ENCODE data around the gene LHPP.

The LHPP gene

GRCh38 chr10:124497196-124497881 lies 35.7 kb downstream of the LHPP start:
- no peak for DNase-seq (ENCODE audit: low spot score)

- no peak for DNase-seq (ENCODE audit: low spot score)
Measured at GRCh38 chr10:124498056-124498455, 36.4 kb downstream of the LHPP start.

GRCh38 chr10:124500757-124501156 lies 39.1 kb downstream of the LHPP start:
- no peak for DNase-seq (ENCODE audit: low spot score)

GRCh38 chr10:124504711-124505110 lies 43.1 kb downstream of the LHPP start:
- no peak for DNase-seq (ENCODE audit: low spot score)

- DNase-seq (ENCODE audit: low spot score): no peak
Measured at GRCh38 chr10:124505279-124505678, 43.7 kb downstream of the LHPP start.

GRCh38 chr10:124508070-124508667 lies 46.5 kb downstream of the LHPP start:
- DNase-seq (ENCODE audit: low spot score): no peak

GRCh38 chr10:124508907-124509454 lies 47.4 kb downstream of the LHPP start:
- DNase-seq (ENCODE audit: low spot score): no peak

GRCh38 chr10:124509880-124510632 lies 48.4 kb downstream of the LHPP start:
- DNase-seq (ENCODE audit: low spot score): no peak

- no peak for DNase-seq (ENCODE audit: low spot score)
Measured at GRCh38 chr10:124510759-124511158, 49.1 kb downstream of the LHPP start.

- DNase-seq (ENCODE audit: low spot score): no peak
Measured at GRCh38 chr10:124511205-124512039, 49.8 kb downstream of the LHPP start.

GRCh38 chr10:124512040-124512428 lies 50.4 kb downstream of the LHPP start:
- DNase-seq (ENCODE audit: low spot score): no peak

- no peak for DNase-seq (ENCODE audit: low spot score)
Measured at GRCh38 chr10:124512600-124512999, 51.0 kb downstream of the LHPP start.

GRCh38 chr10:124515244-124515970 lies 53.8 kb downstream of the LHPP start:
- no peak for DNase-seq (ENCODE audit: low spot score)

- DNase-seq (ENCODE audit: low spot score): no peak
Measured at GRCh38 chr10:124516181-124516580, 54.6 kb downstream of the LHPP start.

GRCh38 chr10:124516746-124517397 lies 55.2 kb downstream of the LHPP start:
- DNase-seq (ENCODE audit: low spot score): no peak

- DNase-seq (ENCODE audit: low spot score): no peak
Measured at GRCh38 chr10:124517461-124517860, 55.8 kb downstream of the LHPP start.

GRCh38 chr10:124517931-124518330 lies 56.3 kb downstream of the LHPP start:
- DNase-seq (ENCODE audit: low spot score): no peak

- DNase-seq (ENCODE audit: low spot score): no peak
Measured at GRCh38 chr10:124518366-124518765, 56.7 kb downstream of the LHPP start.

GRCh38 chr10:124520558-124521428 lies 59.2 kb downstream of the LHPP start:
- DNase-seq (ENCODE audit: low spot score): no peak

- DNase-seq (ENCODE audit: low spot score): no peak
Measured at GRCh38 chr10:124521429-124521871, 59.8 kb downstream of the LHPP start.
